ENCODE results near the gene PCDHB1. TPM values are rescaled to one million over a fixed set of nuclear protein-coding genes. Genes with fewer than 3 reads are reported as not detected.
"Not testable (repeated sequence)": the region's sequence is repeated elsewhere in the genome, so short reads cannot be mapped to it uniquely, and the experiment has no call there.

PCDHB1 gene
- total RNA-seq, 1 donor from 2014 or later = not detected

- intact Hi-C loops (cut with DNase I) = loop anchor here (10.0 kb wide), 1 partner anchor 668 kb away; no protein-coding TSS in a partner anchor
- ATAC-seq (ENCODE audit: poor library complexity) (no peak), DNase-seq (no peak)
These were observed 8.6 kb upstream of the PCDHB1 start for GRCh38 chr5:141042555-141042954.

GRCh38 chr5:141051521-141051866, 320 bp downstream of the PCDHB1 start:
- ATAC-seq (ENCODE audit: poor library complexity) (no peak), DNase-seq (no peak)
- intact Hi-C loops (cut with DNase I) = no loop called here

GRCh38 chr5:141077826-141078225, 26.7 kb downstream of the PCDHB1 start:
- intact Hi-C loops (cut with DNase I) = no loop called here
- ATAC-seq (ENCODE audit: poor library complexity) (no peak), DNase-seq (no peak)

DNA sequence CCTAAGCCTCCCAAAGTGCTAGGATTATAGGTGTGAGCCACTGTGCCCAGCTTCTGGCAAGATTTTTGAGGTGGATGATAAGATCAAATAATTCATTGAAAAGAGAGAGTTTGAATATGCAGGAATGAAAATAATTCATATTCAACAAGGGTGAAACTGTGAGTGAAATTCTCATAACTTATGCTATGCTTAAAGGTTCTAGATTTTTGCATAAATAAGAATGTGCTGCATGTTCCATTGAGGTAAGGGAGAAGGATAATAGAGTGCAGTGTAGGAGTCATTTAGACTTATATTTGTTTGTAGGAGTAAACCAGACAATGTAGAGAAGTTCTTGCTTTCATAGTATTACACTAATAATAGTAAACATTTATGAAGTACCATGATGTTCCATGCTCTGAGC, 31.1 kb downstream of the PCDHB1 start:
- DNase-seq (no peak), ATAC-seq (ENCODE audit: poor library complexity) (no peak)
- intact Hi-C loops (cut with DNase I) = no loop called here

DNA sequence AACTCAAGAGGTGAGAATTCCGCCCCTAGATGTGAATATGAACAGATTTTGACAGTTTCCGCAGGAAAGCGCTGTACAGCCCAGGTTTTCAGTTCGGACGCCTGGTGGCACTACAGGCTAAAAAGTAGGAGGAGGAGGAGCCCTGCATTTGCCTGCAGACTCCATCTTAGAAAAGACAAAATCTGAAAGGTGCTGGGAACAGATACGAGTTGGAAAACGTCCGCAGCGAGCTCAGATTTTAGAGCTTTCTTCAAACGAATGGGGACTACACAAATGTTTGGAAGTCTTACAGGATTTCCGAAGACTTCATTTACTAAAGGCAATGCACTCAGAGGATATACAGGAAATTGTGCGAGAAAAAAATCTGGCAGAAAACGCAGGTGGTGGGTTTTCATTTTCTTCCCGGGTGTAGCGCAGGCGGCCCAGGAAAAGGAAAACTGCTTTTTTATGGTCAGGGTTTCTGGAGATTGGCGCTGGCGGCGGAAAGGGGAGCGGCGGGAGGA, 33.4 kb downstream of the PCDHB1 start:
- ATAC-seq (ENCODE audit: poor library complexity) (peak; percentile 75), DNase-seq (peak; percentile 48)
- intact Hi-C loops (cut with DNase I) = no loop called here

DNA sequence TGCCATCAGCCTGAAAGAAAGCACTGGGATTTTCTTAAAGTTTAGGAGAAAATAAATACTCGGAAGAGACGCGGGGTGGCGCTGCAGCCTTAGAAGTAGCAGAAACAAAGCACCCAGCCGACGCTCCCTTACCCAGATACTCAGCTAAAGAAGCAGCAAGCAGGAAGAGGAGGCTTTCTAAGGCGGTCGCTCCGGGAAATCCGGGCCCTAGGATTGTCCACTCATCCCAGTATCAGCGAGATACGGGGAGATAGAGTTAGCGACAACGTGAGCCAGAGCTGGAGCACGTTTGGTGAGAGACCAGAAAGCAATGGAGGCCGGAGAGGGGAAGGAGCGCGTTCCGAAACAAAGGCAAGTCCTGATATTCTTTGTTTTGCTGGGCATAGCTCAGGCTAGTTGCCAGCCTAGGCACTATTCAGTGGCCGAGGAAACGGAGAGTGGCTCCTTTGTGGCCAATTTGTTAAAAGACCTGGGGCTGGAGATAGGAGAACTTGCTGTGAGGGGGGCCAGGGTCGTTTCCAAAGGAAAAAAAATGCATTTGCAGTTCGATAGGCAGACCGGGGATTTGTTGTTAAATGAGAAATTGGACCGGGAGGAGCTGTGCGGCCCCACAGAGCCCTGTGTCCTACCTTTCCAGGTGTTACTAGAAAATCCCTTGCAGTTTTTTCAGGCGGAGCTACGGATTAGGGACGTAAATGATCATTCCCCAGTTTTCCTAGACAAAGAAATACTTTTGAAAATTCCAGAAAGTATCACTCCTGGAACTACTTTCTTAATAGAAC, 43.5 kb downstream of the PCDHB1 start, which contains the start of gene PCDHB2:
TSS of gene PCDHB2 (plus strand) at position 135 of the 782 bp plus-strand sequence. CDS start at position 311, 176 bp downstream.
- DNase-seq (no peak), ATAC-seq (ENCODE audit: poor library complexity) (peak; percentile 46)
- intact Hi-C loops (cut with DNase I) = no loop called here

DNA sequence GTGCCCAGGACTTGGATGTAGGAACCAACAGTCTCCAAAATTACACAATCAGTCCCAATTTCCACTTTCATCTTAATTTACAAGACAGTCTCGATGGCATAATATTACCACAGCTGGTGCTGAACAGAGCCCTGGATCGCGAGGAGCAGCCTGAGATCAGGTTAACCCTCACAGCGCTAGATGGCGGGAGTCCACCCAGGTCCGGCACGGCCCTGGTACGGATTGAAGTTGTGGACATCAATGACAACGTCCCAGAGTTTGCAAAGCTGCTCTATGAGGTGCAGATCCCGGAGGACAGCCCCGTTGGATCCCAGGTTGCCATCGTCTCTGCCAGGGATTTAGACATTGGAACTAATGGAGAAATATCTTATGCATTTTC, 44.1 kb downstream of the PCDHB1 start:
- intact Hi-C loops (cut with DNase I) = no loop called here
- DNase-seq = peak; percentile 27

DNA sequence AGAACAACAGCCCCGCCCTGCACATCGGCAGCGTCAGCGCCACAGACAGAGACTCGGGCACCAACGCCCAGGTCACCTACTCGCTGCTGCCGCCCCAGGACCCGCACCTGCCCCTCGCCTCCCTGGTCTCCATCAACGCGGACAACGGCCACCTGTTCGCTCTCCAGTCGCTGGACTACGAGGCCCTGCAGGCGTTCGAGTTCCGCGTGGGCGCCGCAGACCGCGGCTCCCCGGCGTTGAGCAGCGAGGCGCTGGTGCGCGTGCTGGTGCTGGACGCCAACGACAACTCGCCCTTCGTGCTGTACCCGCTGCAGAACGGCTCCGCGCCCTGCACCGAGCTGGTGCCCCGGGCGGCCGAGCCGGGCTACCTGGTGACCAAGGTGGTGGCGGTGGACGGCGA, 45.0 kb downstream of the PCDHB1 start:
- DNase-seq; intact Hi-C loops (cut with DNase I); ATAC-seq (ENCODE audit: poor library complexity): not testable (repeated sequence)

More for the DNA sequence above, 44.1 kb downstream of the PCDHB1 start:
- no peak for ATAC-seq (ENCODE audit: poor library complexity)

DNA sequence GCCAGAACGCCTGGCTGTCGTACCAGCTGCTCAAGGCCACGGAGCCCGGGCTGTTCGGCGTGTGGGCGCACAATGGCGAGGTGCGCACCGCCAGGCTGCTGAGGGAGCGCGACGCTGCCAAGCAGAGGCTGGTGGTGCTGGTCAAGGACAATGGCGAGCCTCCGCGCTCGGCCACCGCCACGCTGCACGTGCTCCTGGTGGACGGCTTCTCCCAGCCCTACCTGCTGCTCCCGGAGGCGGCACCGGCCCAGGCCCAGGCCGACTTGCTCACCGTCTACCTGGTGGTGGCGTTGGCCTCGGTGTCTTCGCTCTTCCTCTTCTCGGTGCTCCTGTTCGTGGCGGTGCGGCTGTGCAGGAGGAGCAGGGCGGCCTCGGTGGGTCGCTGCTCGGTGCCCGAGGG, 45.4 kb downstream of the PCDHB1 start:
- DNase-seq; ATAC-seq (ENCODE audit: poor library complexity); intact Hi-C loops (cut with DNase I): not testable (repeated sequence)

DNA sequence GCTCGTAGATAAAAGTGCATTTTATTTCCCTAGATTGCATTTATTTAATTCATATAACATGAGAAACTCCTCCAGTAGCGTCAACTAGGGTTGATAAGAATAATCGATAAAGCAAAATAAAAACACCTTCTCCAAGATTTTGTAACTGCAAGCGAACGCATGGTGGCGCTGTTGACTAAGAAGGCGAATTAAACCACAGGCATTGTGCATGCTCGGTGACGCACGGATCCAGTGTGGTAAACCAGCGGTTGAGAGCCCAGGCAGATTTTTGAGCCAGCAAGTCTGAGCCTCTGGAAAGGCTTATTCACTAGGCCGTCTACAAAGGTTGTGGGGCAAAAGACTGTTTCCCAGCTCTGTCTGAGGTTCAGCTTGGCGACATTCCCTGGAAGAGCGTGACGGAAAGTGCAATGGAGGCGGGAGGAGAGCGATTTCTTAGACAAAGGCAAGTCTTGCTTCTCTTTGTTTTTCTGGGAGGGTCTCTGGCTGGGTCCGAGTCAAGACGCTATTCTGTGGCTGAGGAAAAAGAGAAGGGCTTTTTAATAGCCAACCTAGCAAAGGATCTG, 49.1 kb downstream of the PCDHB1 start, which contains the start of gene PCDHB3:
TSS of gene PCDHB3 (plus strand) at position 231 of the 563 bp plus-strand sequence. CDS start at position 408, 177 bp downstream.
- peak; percentile 55 for DNase-seq

GRCh38 chr5:141101059-141101458, 49.9 kb downstream of the PCDHB1 start:
- intact Hi-C loops (cut with DNase I) = no loop called here
- DNase-seq (peak; percentile 41), ATAC-seq (ENCODE audit: poor library complexity) (no peak)

More for the DNA sequence above, 49.1 kb downstream of the PCDHB1 start, which contains the start of gene PCDHB3:
- intact Hi-C loops (cut with DNase I) = no loop called here
- no peak for ATAC-seq (ENCODE audit: poor library complexity)

DNA sequence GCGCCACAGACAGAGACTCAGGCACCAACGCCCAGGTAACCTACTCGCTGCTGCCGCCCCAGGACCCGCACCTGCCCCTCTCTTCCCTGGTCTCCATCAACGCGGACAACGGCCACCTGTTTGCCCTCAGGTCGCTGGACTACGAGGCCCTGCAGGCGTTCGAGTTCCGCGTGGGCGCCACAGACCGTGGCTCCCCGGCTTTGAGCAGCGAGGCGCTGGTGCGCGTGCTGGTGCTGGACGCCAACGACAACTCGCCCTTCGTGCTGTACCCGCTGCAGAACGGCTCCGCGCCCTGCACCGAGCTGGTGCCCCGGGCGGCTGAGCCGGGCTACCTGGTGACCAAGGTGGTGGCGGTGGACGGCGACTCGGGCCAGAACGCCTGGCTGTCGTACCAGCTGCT, 50.9 kb downstream of the PCDHB1 start:
- intact Hi-C loops (cut with DNase I) = not testable (repeated sequence)

GRCh38 chr5:141102471-141102870, 51.3 kb downstream of the PCDHB1 start:
- intact Hi-C loops (cut with DNase I); ATAC-seq (ENCODE audit: poor library complexity): not testable (repeated sequence)
- peak; percentile 32 for DNase-seq

More for the DNA sequence above, 50.9 kb downstream of the PCDHB1 start:
- ATAC-seq (ENCODE audit: poor library complexity); DNase-seq: not testable (repeated sequence)

DNA sequence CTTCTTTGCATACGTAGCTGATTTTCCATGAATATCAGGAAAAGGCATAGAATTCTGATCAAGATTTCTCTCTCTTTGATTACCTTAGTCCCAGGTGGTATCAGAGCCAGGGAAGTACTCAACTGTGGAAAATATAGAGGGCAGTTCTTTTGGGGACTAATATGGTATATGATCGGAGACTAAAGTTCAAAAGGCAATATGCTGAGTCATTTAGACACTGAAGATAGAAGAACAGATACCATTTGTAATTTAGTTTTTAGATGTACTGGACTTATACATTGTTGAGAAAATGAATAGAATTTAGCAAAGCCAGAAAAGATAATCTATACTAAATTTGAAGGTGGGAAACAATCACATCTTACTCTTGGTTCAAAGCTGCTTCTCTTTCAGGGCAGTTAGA, 54.2 kb downstream of the PCDHB1 start:
- intact Hi-C loops (cut with DNase I) = no loop called here
- no peak for ATAC-seq (ENCODE audit: poor library complexity)
- DNase-seq = no peak

Other genes with a start within 250 kb of the PCDHB1 start
- gene PCDHA4, start 244.3 kb upstream of the PCDHB1 start, total RNA-seq = not detected
- not detected for gene PCDHA5, start 229.8 kb upstream of the PCDHB1 start, total RNA-seq
- gene PCDHA6, start 223.4 kb upstream of the PCDHB1 start, total RNA-seq = not detected
- not detected for gene PCDHA7, start 217.1 kb upstream of the PCDHB1 start, total RNA-seq
- gene PCDHA8, start 210.2 kb upstream of the PCDHB1 start, total RNA-seq = not detected
- not detected for gene PCDHA9, start 203.0 kb upstream of the PCDHB1 start, total RNA-seq
- gene PCDHA10, start 195.5 kb upstream of the PCDHB1 start, total RNA-seq = 0.05 TPM
- gene PCDHA11, start 182.4 kb upstream of the PCDHB1 start, total RNA-seq = not detected
- gene PCDHA12, start 176.1 kb upstream of the PCDHB1 start, total RNA-seq = not detected
- gene PCDHA13, start 169.2 kb upstream of the PCDHB1 start, total RNA-seq = not detected
- gene PCDHAC1, start 125.1 kb upstream of the PCDHB1 start, total RNA-seq = 0.13 TPM
- gene PCDHAC2, start 84.9 kb upstream of the PCDHB1 start, total RNA-seq = 0.48 TPM
- 2.0 TPM for gene PCDHB2, start 43.2 kb downstream of the PCDHB1 start, total RNA-seq
- 1.4 TPM for gene PCDHB3, start 49.1 kb downstream of the PCDHB1 start, total RNA-seq
- 1.7 TPM for gene PCDHB4, start 70.4 kb downstream of the PCDHB1 start, total RNA-seq
- gene PCDHB5, start 83.8 kb downstream of the PCDHB1 start, total RNA-seq = 1.3 TPM
- 0.35 TPM for gene PCDHB6, start 98.7 kb downstream of the PCDHB1 start, total RNA-seq
- gene PCDHB7, start 121.3 kb downstream of the PCDHB1 start, total RNA-seq = 0.62 TPM
- gene PCDHB8, start 126.4 kb downstream of the PCDHB1 start, total RNA-seq = 2.1 TPM
- gene PCDHB16, start 131.0 kb downstream of the PCDHB1 start, total RNA-seq = 2.2 TPM
- 0.81 TPM for gene PCDHB9, start 135.8 kb downstream of the PCDHB1 start, total RNA-seq
- gene PCDHB10, start 141.0 kb downstream of the PCDHB1 start, total RNA-seq = 0.81 TPM
- gene PCDHB11, start 148.3 kb downstream of the PCDHB1 start, total RNA-seq = 0.73 TPM
- 1.0 TPM for gene PCDHB12, start 157.3 kb downstream of the PCDHB1 start, total RNA-seq
- gene PCDHB13, start 162.5 kb downstream of the PCDHB1 start, total RNA-seq = 2.8 TPM
- gene PCDHB14, start 172.0 kb downstream of the PCDHB1 start, total RNA-seq = 3.3 TPM
- 3.9 TPM for gene PCDHB15, start 194.0 kb downstream of the PCDHB1 start, total RNA-seq